PC-3 (cell line): ENCODE measurements around the gene RHEBL1.

ENCODE experiments used
- EZH2 ChIP-seq: fragments of 300-600 bp; sonication (generic); IDR thresholded peaks from one replicate; pipeline ENCODE4 v1.6.1; 2017; ENCODE audit warnings: antibody characterized with exemption, mild to moderate bottlenecking, low read length; ENCODE audit not compliant: unreplicated experiment
- EZH2phosphoT487 ChIP-seq: fragments of 300-600 bp; sonication (generic); IDR thresholded peaks from 2 replicates; pipeline ENCODE4 v1.6.1; 2018; ENCODE audit warnings: mild to moderate bottlenecking, antibody characterized with exemption, low read length, borderline replicate concordance
- TF ChIP-seq, protein P1 (sequence below): fragments of 300-600 bp; sonication (generic); conservative IDR thresholded peaks from 2 replicates; pipeline ENCODE4 v1.5.1; 2017; ENCODE audit warnings: antibody characterized with exemption, low read depth, mild to moderate bottlenecking, low read length

DNA sequence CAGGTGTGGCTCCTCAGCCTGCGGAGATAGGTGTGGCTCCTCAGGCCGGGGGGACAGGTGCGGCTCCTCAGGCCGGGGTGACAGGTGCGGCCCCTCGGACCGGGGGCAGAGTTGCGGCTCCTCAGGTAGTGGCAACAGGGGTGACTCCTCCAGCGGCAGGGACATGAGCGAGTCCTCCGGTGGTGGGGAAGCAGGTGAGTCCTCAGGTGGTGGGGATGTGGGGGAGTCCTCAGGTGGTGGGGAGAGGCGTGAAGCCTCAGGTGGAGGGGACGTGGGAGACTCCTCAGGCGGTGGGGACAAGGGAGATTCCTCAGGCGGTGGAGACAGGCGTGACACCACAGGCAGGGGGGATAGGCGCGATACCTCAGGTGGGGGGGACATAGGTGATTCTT lies 18.4 kb downstream of the RHEBL1 start:
- TF ChIP-seq, protein P1, sequence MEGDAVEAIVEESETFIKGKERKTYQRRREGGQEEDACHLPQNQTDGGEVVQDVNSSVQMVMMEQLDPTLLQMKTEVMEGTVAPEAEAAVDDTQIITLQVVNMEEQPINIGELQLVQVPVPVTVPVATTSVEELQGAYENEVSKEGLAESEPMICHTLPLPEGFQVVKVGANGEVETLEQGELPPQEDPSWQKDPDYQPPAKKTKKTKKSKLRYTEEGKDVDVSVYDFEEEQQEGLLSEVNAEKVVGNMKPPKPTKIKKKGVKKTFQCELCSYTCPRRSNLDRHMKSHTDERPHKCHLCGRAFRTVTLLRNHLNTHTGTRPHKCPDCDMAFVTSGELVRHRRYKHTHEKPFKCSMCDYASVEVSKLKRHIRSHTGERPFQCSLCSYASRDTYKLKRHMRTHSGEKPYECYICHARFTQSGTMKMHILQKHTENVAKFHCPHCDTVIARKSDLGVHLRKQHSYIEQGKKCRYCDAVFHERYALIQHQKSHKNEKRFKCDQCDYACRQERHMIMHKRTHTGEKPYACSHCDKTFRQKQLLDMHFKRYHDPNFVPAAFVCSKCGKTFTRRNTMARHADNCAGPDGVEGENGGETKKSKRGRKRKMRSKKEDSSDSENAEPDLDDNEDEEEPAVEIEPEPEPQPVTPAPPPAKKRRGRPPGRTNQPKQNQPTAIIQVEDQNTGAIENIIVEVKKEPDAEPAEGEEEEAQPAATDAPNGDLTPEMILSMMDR, result no peak
- TF ChIP-seq EZH2, result no peak
- no peak for TF ChIP-seq EZH2phosphoT487
